Sigmoid colon (tissue), 7 donors: ENCODE results near the gene MACIR. TPM values are rescaled to one million over a fixed set of nuclear protein-coding genes. Genes with fewer than 3 reads are reported as not detected.

Source experiments
- DNase-seq: peaks from one replicate; pipeline ENCODE4 v3.0.0-alpha.2; 2019
- H3K27ac ChIP-seq, 4 donors: fragments of 200-600 bp; sonication (generic); one replicate each; pipeline ENCODE4 v1.5.1; 2016 to 2019; ENCODE audit warnings: mild to moderate bottlenecking in 1 of 4
- H3K27me3 ChIP-seq, 3 donors: fragments of 200-600 bp; sonication (generic); one replicate each; pipeline ENCODE4 v1.5.1; 2019; ENCODE audit warnings: mild to moderate bottlenecking in 1 of 3
- H3K36me3 ChIP-seq, 4 donors: fragments of 200-600 bp; sonication (generic); one replicate each; pipeline ENCODE4 v1.5.1; 2016 to 2019
- H3K4me1 ChIP-seq, 4 donors: fragments of 200-600 bp; sonication (generic); one replicate each; pipeline ENCODE4 v1.5.1; 2017 to 2019
- H3K4me3 ChIP-seq, 4 donors: fragments of 200-600 bp; sonication (generic); one replicate each; pipeline ENCODE4 v1.5.1; 2017 to 2019; ENCODE audit warnings: mild to moderate bottlenecking in 2 of 4, moderate library complexity in 1 of 4
- H3K9me3 ChIP-seq, 4 donors: fragments of 200-600 bp in 3 of 4; sonication (generic) in 3 of 4; one replicate each; pipeline versions ENCODE4 v1.5.1 to v1.6.1; 2013 to 2019
- CTCF ChIP-seq, 4 experiments: fragments of 450-650 bp in 3 of 4; fragments of 200-600 bp in 1 of 4; IDR thresholded peaks; one replicate each; pipeline ENCODE4 v1.5.1; 2016 to 2019; ENCODE audit warnings: antibody characterized with exemption in 4 of 4, mild to moderate bottlenecking in 3 of 4, moderate library complexity in 2 of 4
- EP300 ChIP-seq, 4 donors: sonication (generic); formaldehyde crosslinking; IDR thresholded peaks; one replicate each; pipeline ENCODE4 v1.6.1; 2017; ENCODE audit warnings: antibody characterized with exemption in 4 of 4
- POLR2A ChIP-seq, 2 donors: fragments of 450-650 bp; IDR thresholded peaks; one replicate each; pipeline ENCODE4 v1.6.1; 2016; ENCODE audit warnings: antibody characterized with exemption in 2 of 2, mild to moderate bottlenecking in 2 of 2, moderate library complexity in 2 of 2
- POLR2AphosphoS5 ChIP-seq, 4 donors: sonication (generic); formaldehyde crosslinking; IDR thresholded peaks; one replicate each; pipeline ENCODE4 v1.6.1; 2017; ENCODE audit warnings: antibody characterized with exemption in 4 of 4
- WGBS, 2 donors: extraction: QIAGEN DNeasy Blood & Tissue Kit; methylation state at CpG; one replicate each; pipeline ENCODE4 v1.1.7; 2013; 5-methylcytosine and 5-hydroxymethylcytosine counted together
- intact Hi-C: fragments of 100-400 bp; cut with DNase I; formaldehyde crosslinking; loops from one replicate; pipeline ENCODE4 v1.15.1; 2023
- polyA plus RNA-seq, 3 donors: library from polyadenylated mRNA; stranded (reverse); fragments of 200-250 nt; gene quantifications; one replicate each; pipeline ENCODE4 v1.2.3, GENCODE V29; 2013
- total RNA-seq, 4 donors: library from RNA; depleted of rRNA; stranded (reverse); fragments of >200 nt; gene quantifications; one replicate each; pipeline ENCODE4 v1.1.0, GENCODE V29; 2016
- donor health status: healthy with polysubstance abuse.
- donor health status: Bipolar disorder and iron deficiency.
- donor health status: healthy.

Gene MACIR
- total and polyA plus RNA-seq, 7 donors = 2.6 to 74.9 (median 9.3) TPM

GRCh38 chr5:103286622-103287021 lies 28.1 kb downstream of the MACIR start:
- no peaks in the 10 kb centered on the region for H3K4me1 ChIP-seq
- no peak for TF ChIP-seq CTCF (IDR thresholded peaks at IDR 0.05)
- TF ChIP-seq POLR2AphosphoS5 (IDR thresholded peaks at IDR 0.05) = no peak
- TF ChIP-seq EP300 (IDR thresholded peaks at IDR 0.05) = no peak
- no peak for TF ChIP-seq POLR2A (IDR thresholded peaks at IDR 0.05)
- no peaks in the 10 kb centered on the region for H3K9me3 ChIP-seq
- DNase-seq = no peak
- 92 to 94% methylated on average over 3 of the region's 3 CpGs for WGBS, 2 donors
- intact Hi-C loops = no loop called here
- H3K27ac ChIP-seq = no peak overlapping the region
- no peak overlapping the region for H3K4me3 ChIP-seq
- H3K27me3 ChIP-seq = no peaks in the 10 kb centered on the region
- no peaks in the 10 kb centered on the region for H3K36me3 ChIP-seq

GRCh38 chr5:103289024-103289423 lies 30.5 kb downstream of the MACIR start:
- H3K4me3 ChIP-seq = no peak overlapping the region
- TF ChIP-seq EP300 (IDR thresholded peaks at IDR 0.05) = no peak
- no peak for TF ChIP-seq CTCF (IDR thresholded peaks at IDR 0.05)
- TF ChIP-seq POLR2A (IDR thresholded peaks at IDR 0.05) = no peak
- no peak for TF ChIP-seq POLR2AphosphoS5 (IDR thresholded peaks at IDR 0.05)
- WGBS, 2 donors = 96 to 99% methylated on average over 1 of the region's 1 CpG
- DNase-seq = no peak
- H3K36me3 ChIP-seq = no peaks in the 10 kb centered on the region
- no peaks in the 10 kb centered on the region for H3K27me3 ChIP-seq
- no peaks in the 10 kb centered on the region for H3K4me1 ChIP-seq
- H3K27ac ChIP-seq = no peak overlapping the region
- H3K9me3 ChIP-seq = no peaks in the 10 kb centered on the region
- intact Hi-C loops = no loop called here

- Histone ChIP-seq H3K27ac (no peak overlapping the region), H3K9me3 (no peaks in the 10 kb centered on the region), H3K4me1 (no peaks in the 10 kb centered on the region), H3K36me3 (no peaks in the 10 kb centered on the region), H3K4me3 (no peak overlapping the region), H3K27me3 (no peaks in the 10 kb centered on the region)
- TF ChIP-seq CTCF (IDR thresholded peaks at IDR 0.05) (no peak), POLR2A (IDR thresholded peaks at IDR 0.05) (no peak)
- DNase-seq = no peak
- WGBS, 2 donors = 79 to 80% methylated on average over 1 of the region's 1 CpG
- intact Hi-C loops = no loop called here
Observed at GRCh38 chr5:103290846-103291245, 32.3 kb downstream of the MACIR start.

- Histone ChIP-seq H3K27ac (no peak overlapping the region), H3K4me3 (no peak overlapping the region), H3K27me3 (no peaks in the 10 kb centered on the region), H3K9me3 (no peaks in the 10 kb centered on the region), H3K4me1 (no peaks in the 10 kb centered on the region), H3K36me3 (no peaks in the 10 kb centered on the region)
- TF ChIP-seq EP300 (IDR thresholded peaks at IDR 0.05) = no peak
- TF ChIP-seq CTCF (IDR thresholded peaks at IDR 0.05) = no peak
- TF ChIP-seq POLR2AphosphoS5 (IDR thresholded peaks at IDR 0.05) = no peak
- no peak for TF ChIP-seq POLR2A (IDR thresholded peaks at IDR 0.05)
- WGBS, 2 donors = 95% methylated on average over 4 of the region's 4 CpGs
- no peak for DNase-seq
- intact Hi-C loops = no loop called here
Observed at GRCh38 chr5:103291606-103292005, 33.0 kb downstream of the MACIR start.

GRCh38 chr5:103293099-103293498 lies 34.5 kb downstream of the MACIR start:
- intact Hi-C loops = no loop called here
- H3K27me3 ChIP-seq = no peaks in the 10 kb centered on the region
- H3K4me1 ChIP-seq = no peaks in the 10 kb centered on the region
- no peak overlapping the region for H3K4me3 ChIP-seq
- H3K9me3 ChIP-seq = no peaks in the 10 kb centered on the region
- TF ChIP-seq CTCF (IDR thresholded peaks at IDR 0.05) (no peak), POLR2AphosphoS5 (IDR thresholded peaks at IDR 0.05) (no peak), POLR2A (IDR thresholded peaks at IDR 0.05) (no peak), EP300 (IDR thresholded peaks at IDR 0.05) (no peak)
- no peak overlapping the region for H3K27ac ChIP-seq
- H3K36me3 ChIP-seq = no peaks in the 10 kb centered on the region
- 89 to 90% methylated on average over 1 of the region's 1 CpG for WGBS, 2 donors
- no peak for DNase-seq
